Fibroblast of upper back skin (primary cell): ENCODE data around the gene ANXA8L1.
A peak's percentile ranks its signal among the peaks of the same experiment; 100 is the strongest.
"Not testable (repeated sequence)": the region's sequence is repeated elsewhere in the genome, so short reads cannot be mapped to it uniquely, and the experiment has no call there.

ENCODE experiments used
- DNase-seq: peaks from one replicate; pipeline ENCODE4 v3.0.0-alpha.2; 2013

ANXA8L1 gene

DNA sequence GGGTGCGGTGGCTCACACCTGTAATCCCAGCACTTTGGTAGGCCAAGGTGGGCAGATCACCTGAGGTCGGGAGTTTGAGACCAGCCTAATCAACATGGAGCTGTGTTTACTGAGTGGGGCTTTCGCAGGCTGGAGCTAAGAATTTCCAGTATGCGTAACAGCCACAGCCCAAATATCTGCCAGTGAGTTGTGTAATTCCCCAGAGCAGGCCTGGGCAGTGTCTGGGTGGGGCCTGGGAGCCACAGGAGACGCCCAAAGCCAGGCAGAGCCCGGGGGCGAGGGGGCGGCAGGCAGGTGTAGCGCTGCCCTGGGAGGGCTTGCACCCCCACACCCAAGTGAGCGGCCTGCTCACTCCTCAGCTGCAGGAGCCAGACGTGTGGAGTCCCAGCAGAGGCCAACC lies at the start of gene ANXA8L1:
Gene ANXA8L1 (plus strand): TSS at position 371 of the 400 bp plus-strand sequence. CDS start 76 bp downstream, outside the sequence.
- DNase-seq, result not testable (repeated sequence)

- DNase-seq, result no peak
Observed at GRCh38 chr10:46326066-46326465, 49.5 kb upstream of the ANXA8L1 start.

GRCh38 chr10:46326971-46327370 lies 48.6 kb upstream of the ANXA8L1 start:
- no peak for DNase-seq

DNA sequence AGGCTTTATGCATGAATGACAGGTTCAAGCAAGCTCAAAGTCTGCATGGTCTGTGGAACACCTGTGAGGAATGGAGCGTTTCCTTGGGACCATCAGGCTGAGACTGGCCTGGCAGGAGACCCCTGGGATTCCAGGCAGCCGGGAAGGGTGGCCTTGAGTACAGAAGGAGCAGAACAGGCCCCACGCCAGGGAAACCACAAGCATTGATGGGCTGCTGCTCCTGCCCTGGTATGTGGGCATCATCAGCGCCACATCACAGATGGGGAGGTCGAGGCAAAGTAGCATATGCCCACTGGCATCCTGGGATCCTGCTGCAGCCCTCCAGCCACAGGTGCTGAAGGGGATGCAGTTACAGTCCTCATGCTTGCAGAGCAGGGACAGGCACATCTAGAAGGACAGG lies 47.9 kb upstream of the ANXA8L1 start:
- DNase-seq, result no peak

DNA sequence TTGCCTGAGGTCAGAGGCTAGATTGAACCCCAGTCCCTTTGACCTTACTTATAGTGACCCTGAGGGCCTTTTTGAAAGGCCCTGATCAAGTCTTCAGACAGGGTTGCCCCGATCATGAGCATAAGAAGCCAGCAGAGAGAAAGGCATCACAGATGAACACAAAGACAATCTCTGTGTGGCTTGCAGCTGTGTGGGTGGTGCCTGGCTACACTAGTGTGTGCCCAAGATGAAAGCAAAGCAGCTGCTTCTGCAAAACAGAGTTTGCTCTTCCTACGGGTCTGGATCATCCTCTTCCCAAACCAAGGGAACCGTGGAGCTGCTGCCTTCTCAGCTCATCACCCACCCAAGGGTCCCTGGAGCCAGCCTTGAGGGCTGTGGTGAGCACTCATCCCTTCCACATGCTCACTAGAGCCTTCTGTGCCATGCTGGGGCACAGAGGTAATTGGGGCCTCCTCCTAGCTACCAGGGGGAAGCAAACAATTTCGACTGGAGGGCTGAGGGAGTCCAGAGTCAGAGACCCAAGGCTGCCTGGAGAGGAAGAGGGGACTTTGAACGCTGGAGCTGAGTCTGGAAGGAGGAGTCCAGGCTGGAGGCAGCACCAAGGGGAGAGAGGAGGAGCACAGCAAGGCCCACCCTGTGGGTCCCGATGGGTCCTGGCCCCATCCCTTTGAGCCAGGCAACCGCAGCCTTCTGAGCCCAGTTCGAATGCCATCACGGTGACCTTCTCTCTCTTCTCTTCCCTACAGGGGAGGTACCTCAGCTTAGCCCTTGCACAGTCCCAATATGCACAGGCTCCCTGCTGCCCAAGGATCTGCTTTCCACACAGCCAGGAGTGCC lies 46.5 kb upstream of the ANXA8L1 start:
- no peak for DNase-seq

GRCh38 chr10:46329690-46330016 lies 45.9 kb upstream of the ANXA8L1 start:
- DNase-seq, result no peak

GRCh38 chr10:46330894-46331293 lies 44.7 kb upstream of the ANXA8L1 start:
- no peak for DNase-seq

DNA sequence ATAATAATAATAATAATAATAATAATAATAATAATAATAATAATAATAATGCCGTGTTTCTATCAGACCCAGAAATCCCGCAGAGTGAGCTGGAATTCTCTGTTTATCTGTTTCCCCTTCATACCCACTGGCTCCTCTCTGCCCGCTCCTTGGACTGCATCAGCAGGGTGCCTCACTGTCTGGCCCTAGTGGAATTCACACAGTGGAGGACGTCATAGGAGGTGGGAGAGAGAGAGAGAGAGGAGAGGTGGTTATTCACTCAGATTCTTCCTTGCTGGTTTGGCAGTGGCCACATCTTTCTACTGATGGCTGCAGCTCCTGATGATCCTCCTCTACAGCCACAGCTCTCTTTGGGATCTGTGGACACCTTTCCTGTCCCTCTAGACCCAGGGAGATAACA lies 10.1 kb upstream of the ANXA8L1 start:
- peak; percentile 4 for DNase-seq

GRCh38 chr10:46367209-46367608 lies 8.4 kb upstream of the ANXA8L1 start:
- not testable (repeated sequence) for DNase-seq

- not testable (repeated sequence) for DNase-seq
Observed at GRCh38 chr10:46367666-46368240, 7.8 kb upstream of the ANXA8L1 start.

DNA sequence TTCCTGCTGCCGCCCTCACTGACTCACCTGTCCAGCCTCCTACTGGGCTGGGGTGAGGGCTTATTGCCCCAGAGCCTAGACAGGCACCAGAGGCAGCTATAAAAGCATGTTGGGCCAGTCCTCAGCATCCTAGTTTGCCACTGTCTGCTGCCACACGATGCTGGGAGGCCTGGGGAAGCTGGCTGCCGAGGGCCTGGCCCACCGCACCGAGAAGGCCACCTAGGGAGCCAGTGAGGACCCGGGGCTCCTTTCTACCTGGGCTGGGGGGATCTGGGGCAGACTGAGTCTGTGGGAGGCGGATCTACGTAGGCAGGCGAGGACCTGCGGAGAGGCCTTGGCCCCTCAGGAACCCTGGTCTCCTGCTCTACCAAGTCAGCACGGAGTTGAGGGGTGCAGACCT lies 6.6 kb upstream of the ANXA8L1 start:
- not testable (repeated sequence) for DNase-seq

- not testable (repeated sequence) for DNase-seq
Observed at GRCh38 chr10:46374410-46374809, 1.2 kb upstream of the ANXA8L1 start.

DNA sequence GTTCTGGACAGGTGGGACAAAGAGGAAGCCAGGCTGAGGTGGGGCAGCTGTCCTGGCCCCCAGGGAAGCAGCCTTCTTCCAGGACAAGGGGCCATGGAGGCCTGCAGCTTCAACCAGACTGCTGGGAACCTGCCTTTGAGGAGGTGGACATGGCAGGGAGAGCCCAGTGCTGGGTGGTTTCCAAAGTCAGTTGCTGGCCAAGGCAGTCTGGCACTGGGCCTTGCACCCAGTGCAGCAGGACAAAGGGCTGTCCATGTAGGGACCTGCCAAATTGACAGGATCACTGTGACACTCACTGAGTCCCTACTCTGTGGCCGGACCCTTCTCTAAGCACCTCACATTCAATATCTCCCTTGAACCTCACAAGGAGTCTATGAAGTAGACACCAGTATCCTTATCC lies 1.4 kb downstream of the ANXA8L1 start:
- DNase-seq, result not testable (repeated sequence)

DNA sequence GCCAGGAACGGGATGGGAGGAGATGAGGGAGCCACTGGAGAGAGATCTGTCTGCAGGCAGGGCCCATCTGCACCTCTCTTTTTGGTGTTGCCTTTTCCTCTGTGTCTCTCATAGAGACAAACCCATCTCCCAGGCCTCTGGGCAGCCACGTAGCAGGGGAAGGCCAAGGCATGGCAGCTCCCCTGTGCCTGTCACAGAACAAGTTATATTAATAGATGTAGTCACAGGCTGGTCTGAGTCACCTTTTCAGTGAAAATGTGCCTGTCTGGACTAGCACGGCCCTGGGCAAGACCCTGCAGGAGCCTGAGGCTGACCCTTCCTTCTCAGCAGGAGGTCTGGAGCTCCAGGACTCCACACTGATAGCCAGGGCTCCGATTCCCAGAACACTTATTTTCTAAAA lies 2.1 kb downstream of the ANXA8L1 start:
- DNase-seq, result not testable (repeated sequence)

DNA sequence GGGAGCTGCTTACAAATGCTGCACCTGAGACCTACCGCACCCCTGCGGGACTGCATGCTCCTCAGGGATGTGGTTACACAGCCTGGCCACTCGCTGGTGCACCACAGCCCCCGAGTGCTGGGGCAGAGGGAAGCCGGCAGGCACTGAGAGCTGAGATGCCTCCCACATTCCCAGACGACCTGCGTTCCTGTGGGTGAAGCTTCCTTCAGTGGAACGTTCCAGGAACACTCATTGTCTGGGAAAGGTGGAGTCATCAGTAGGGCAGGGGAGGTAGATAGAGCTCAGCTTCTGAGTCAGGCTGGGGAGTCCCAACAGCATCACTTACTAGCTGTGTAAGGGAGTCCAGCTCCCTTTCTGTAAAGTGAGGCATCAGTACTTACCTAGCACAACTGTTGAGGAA lies 2.5 kb downstream of the ANXA8L1 start:
- not testable (repeated sequence) for DNase-seq

DNA sequence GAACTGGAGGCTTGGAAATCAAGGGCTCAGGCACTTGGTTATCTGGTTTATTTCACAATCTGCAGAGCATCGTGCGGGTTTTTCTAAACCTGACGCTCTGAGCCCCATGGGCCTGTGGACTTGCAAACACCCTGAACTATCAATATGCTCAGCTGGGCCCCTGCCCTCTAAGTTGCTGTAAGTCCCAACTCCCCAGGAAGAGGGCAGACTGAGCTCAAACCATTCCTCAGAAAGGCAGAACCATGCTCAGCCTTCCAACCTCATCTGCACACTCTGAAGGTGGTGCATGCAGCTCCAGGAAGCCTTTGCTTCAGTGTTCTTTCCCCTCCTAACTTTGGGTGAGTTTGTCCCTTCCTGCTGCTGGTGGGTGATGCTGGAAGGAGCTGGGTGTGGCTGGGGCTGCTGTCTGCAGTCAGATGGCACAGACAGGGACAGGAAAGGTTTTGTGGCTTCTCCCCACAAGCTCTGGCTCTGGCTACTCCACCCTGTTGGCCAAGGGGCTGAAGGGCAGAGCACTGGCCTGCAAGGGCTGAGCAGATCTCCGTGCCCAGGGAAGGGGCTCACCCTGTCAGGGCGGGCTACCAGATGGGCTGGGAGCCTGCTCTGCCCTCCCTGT lies 3.8 kb downstream of the ANXA8L1 start:
- not testable (repeated sequence) for DNase-seq

GRCh38 chr10:46385858-46386257 lies 10.3 kb downstream of the ANXA8L1 start:
- not testable (repeated sequence) for DNase-seq

DNA sequence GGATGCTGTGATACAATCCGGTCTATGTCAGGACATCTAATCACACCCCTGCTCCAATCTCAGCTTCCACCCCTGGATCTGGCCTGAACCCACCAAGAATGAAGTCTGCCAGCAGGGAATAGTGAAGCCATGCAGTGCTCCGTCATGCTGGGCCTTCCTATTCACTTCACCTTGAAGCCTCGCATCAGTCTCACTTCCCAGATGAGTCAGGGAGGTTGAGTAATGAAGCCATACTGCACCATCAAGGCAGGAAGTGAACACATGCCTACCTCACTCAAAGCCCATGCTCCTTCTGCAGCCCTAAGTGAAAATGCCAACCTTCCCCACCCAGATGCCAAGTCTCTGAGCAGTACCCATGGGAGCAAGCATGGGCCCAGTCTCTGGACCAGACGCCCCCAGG lies 11.1 kb downstream of the ANXA8L1 start:
- DNase-seq, result not testable (repeated sequence)

DNA sequence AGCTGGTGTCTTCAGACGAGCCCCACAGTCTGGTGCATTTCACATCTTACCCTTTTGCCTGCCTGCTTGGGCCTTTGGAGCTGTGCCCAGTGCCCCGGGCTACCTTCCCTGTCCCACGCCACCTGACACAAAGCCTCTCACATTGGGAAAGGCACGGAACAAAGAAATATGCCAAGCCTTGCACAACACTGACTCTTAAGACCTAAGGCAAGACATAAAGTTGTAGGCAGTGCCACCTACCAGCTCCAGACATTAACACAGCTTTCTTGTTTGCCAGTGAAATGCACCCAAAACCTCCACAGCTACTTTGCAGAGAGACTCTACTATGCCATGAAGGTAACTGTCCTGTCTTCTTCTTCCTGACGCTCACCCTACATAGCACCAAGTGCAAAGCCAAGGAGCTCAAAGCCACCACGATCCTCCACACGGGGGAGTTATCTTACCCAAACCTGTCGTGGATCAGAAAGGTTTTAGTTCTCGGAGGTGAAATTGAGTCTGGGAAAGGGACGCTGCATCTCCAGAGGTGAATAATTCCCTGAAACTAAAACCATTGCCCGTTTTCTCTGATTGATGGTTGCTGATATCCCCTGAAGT lies 11.8 kb downstream of the ANXA8L1 start:
- DNase-seq, result not testable (repeated sequence)

GRCh38 chr10:46391422-46391821 lies 15.8 kb downstream of the ANXA8L1 start:
- DNase-seq, result not testable (repeated sequence)

DNA sequence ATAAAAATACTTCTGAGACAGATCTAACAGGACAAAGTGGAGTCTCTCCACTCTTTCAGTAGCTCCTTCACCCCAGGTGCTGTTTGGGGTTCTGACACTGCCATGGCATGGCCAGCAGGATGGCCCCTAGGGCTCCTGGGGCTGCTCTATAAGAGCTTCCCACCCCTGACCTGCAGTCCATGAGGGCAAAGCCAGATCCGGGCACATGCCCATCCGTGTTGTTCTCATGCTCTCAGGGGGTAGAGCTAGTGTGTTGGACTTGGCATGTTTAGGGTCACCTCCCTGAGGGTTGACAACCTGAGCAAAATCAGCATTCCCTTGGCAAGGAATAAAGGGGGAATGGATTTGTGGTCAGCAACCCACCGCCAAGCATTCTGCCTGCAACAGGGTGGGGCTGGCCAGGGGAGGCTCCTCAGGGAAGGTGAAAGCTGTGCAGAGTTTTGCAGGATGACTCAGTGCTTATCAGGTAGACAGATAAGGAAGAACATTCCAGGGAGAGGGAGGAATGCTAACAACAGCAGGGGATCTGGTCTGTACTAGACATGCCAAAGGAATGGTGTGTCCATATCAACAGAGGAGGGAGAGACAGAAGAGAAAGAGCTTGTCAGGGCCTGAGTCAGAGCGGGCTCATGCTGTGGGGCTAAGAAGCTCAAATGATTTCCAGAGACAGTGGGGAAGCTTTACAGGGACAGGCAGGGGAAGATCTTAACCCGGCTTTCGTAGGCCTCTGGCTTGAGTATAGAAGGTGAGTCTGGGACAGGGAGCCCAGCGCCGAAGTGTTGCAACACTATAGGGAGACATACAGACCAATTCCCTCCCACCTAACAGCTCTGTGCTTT lies 21.1 kb downstream of the ANXA8L1 start:
- DNase-seq, result peak; percentile 83

DNA sequence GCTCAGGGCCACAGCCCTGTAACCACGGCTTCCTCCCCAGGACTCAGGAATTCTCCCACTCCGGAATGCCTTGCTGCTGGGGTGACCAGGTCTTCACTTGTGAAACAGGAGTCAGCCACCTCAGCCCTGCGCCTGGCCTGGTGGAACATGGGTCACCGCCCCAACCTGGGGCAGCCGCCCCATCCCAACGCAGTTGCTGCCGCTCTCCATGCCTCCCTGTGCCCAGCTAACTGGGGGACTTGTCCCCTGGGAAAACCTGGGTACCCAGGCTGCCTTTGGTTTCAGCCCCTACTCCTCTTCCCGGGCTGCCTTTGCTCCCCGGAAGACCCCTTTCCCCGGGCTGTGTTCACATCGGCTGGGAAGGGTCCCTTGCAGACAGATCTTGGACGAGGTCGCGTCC lies 22.2 kb downstream of the ANXA8L1 start:
- DNase-seq, result not testable (repeated sequence)
